Ramos (cell line): ENCODE results near the gene PKHD1.

ENCODE experiments used
- in situ Hi-C: fragments of 300-500 bp; cut with MboI; formaldehyde crosslinking; loops from one replicate; pipeline ENCODE4 v1.14.3; 2022; ENCODE audit warnings: low sequenced_read_pairs; ENCODE audit not compliant: unreplicated experiment

The PKHD1 gene

DNA sequence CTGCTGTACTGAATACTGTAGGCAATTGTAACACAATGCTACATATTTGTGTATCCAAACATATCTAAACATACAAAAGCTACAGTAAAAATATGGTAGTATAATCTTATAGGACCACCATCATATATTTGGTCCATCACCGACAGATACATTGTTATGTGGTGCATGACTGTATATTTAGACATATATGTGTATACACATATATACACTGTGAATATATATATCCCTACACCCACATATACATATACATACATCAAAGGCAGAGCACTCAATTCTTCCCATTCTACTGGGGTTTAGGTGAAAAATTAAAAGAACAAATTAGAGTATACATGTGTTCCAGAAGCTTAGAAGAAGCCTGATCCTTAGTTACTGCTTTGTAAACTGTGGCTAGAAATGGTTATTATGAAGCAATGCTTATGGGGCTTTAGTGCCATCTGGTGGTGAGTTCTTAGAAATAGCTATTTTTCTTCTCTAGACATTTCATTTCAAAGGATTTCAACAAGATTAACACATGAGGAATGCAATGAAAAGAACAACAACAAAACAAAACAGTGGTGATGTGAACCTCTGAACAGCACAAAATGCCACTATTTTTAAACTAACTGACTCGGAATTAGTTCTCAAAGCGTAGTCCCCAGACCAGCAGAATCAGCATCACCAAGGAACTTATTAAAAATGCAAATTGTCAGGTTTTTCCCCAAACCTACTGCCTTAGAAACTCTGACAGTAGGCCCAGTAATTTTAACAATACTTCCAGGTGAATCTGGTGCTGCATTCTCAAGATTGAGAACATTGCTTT is 38.0 kb downstream of the PKHD1 start:
- in situ Hi-C loops = loop anchor here (25.0 kb wide), 1 partner anchor 338 kb away; no protein-coding TSS in a partner anchor

DNA sequence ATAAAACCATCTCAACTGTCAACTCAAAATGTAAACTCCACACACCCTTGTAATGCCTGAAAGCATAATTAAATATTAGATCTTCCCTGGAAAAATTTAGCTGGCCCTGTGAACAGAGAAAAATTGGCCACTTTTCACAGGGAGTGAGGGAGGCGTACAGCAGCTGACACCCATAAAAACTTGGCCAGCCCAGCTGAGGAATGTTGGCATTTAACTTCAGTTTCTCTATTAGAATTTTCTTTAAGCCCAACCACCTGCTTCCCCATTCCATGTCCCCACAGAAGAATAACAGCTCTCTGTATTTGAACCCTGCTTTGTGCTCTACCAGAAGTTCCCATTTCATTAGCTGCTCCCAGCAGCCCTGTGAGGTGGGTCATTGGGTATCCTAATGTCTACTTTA is 41.0 kb downstream of the PKHD1 start:
- in situ Hi-C loops = no loop called here

DNA sequence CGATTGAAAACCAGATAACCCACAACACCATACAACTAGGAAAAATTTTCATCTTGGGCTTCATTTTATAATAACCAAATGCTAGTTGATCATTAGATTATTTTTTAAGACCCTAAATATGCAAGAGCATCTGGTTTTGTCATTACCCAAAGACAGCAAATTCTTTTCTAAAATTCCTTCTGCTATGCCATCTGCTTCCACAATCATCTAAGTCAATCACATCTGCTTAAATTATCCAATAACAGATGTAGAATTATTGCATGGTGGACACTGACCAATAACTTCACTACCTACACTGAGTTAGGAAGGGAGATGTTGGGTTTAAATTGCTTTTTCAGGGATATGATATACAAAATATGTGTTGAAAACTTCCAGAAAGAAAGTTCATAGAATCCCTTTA is 41.9 kb downstream of the PKHD1 start:
- in situ Hi-C loops = no loop called here

DNA sequence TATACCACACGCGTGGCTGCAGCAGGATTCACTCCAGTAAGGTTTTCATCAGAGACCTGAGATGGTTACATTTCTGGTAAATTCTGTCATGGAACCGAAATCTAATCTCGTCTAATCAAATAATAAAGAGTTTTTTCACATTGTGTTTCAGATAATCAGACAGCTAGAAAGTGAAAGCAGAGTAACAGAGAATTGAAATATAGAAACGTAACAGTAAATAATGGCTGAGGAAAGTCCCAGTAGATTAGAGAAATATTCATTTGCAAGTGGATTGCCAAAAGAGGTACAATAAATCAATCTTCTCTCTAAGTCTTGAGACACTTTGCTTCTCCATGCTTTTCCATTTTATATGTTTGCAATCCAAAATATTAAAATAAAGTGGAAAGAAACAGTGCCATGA is 42.4 kb downstream of the PKHD1 start:
- in situ Hi-C loops = no loop called here

DNA sequence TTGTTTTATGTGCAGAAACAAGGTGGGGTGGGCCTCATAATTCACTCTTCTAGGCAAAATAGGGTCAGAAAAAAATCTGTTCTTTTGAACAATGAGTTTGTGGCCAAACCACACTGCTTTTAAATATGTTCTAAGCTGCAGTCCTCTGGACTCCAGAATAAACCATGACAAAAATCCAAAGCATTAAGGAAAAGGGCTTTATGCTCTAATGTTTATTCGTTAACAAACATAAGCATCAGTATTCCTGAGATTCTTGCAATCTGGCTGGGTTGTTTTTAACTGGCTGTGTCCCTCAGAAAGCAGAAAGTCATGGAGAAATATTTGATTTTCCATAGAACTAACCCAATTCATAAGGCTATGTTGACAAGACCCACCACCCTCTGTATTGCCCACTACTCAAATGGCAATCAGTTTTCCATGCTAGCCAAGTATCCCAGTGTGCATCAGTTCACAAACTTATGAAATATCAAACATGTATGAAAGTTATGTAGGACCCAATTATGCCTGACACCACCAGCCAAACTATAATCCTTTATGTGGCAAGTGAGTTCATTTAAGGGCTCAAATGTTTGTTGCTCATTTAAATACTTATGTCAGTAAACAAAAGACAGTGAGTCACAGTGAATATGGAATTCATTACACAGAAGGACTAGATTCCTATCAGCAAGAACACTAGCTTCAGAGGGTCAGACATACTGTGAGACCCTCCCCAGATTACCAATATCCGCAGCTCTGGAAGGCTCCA is 45.1 kb downstream of the PKHD1 start:
- in situ Hi-C loops = no loop called here

DNA sequence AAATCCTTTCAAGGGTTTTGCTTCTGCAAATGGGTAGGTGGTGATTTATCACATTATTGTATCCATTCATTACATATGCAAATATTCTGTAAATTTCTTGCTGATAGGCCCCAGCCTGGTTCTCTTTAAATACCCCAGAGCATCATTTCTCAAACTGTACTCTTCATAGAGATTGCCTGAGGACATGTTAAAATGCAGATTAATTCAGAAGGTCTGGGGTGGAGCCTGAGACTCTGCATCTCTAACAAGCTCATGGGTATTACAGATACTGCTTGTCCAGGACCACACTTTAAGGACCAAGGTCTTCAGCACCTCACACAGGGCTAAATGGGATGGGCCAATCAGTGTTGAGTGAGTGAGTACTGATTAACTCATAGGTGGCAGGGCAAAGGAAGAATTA is 46.3 kb downstream of the PKHD1 start:
- in situ Hi-C loops = no loop called here

DNA sequence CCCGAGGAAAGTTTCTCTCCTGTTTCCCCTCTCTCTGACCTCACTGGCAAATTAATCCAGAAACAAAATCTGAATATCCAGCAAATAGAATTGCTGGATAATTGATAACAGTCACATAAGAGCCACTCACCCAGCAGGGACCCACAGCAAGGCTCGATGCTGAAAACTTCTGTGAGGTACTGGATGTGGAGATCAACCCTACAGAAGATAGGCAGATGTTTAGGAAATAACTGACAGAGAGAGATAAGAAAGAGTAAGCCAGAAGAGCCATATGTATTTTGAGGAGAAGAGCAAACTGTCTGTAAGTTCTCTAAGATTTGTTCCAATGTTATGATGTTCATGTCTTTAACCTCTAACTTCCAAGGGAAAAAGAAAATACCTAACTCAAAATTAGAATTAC is 59.7 kb downstream of the PKHD1 start:
- in situ Hi-C loops = no loop called here

DNA sequence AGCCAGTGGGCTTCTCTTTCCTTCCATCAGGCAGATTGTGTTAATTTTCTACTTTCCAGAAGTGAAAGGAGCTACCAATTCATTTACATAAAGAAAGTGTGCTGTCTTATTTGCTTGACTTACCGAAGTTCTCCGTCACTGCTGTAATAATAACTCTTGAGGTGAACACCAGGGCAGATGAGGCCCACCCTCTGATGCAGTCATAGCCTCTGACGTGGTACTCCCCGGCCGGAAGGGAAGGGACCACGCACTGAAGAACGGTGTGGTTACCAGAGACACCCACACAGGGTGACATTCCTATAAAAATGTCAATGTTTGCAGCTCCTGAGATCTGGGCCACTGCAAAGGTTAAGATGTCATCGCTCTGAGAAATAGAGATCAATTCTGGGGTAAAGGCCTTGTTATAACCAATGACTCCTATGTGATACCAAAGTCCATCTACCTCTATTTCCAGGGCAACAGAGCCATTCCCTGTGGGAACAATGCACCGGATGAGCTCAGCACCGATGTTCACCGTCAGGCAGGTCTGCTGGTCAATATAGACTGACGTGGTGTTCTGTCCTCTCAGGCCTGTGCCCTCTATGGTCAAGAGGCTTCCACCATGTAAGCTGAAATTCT is 62.9 kb downstream of the PKHD1 start:
- in situ Hi-C loops = loop anchor here (25.0 kb wide), 1 partner anchor 1212 kb away; the partner anchor contains the start of gene TFAP2B

DNA sequence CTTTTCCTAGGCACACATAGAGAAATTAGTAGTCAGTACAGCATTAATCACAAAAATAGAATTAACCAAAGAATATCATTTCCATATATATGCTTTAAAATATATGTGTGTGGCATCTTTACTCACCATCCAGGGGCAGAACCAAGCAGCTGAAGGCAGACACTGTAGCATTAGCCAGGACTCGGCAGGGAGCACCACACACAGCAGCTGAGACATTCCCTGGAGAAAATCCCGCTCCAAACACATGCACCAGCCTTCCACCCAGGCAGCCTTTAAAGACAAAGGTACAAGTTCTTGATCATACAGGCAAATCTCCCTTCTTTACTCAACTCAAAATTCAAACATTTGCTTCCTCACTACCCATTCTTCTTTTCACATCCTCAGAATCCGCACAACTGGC is 64.7 kb downstream of the PKHD1 start:
- in situ Hi-C loops = loop anchor here (25.0 kb wide), 1 partner anchor 1210 kb away; the partner anchor contains the start of gene TFAP2B

DNA sequence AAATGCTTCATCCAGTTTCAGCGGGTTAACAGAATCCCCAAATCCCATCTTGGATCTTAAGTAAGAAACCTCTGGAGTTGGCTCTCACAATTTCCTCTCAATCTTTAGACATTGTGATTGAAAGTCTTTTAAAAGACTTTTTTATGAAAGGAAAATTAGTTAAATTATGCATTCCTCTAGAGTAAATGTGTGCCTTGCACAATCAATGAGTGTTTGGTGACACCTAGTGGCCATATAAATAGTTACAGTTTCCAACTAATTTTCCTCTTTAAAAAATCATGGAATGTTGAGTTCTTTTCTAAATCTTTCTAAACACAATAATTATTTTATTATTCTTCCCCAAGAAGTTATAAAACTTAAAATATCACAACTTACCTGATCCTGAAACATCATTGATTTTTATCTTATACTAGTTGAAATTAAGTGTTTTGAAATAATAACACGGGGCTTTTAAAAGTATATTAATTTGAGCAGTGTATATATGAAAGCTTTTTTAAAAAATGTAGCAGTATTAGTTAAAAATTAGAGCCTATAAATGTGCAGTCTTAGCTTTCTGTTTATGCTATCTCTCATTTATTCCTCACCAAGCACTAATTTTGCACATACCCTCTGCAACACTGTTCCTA is 66.4 kb downstream of the PKHD1 start:
- in situ Hi-C loops = loop anchor here (25.0 kb wide), 1 partner anchor 1209 kb away; the partner anchor contains the start of gene TFAP2B

DNA sequence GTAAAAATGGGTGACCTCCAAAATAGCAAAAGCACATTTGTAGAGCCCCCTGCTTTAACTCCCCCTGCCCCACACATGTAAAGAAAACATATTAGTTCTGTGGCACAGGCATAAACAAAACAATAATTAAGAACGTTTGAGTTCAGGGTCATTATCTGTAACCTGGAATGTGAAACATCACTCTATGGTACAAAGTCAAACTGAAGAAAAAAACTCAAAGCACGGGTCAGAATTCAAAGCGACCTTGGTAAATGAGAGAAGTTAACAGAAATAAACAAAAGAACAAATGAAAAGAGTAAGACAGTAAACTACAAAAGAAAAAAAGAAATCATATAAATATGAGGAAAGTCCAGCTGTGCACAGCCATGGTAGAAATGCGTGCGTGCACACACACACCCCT is 67.5 kb downstream of the PKHD1 start:
- in situ Hi-C loops = loop anchor here (25.0 kb wide), 1 partner anchor 1208 kb away; the partner anchor contains the start of gene TFAP2B

DNA sequence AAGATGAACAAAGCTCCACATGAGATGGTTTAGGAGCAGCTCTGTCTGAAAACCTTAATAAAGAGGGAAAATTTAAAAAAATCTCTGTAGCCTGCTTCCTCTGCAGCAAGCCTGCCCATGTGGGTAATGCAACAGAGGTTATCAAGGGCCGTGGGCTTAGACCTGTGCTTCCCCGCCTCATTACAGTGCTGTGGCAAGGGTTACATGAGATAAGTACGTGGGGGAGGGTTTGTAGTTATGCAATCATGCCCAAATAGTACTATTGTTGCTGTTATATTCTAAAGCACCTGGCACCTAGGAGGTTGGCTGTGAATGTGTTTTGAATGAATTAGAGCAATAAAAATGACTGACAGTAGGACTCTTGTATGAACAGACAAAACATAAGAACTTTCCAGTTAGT is 68.3 kb downstream of the PKHD1 start:
- in situ Hi-C loops = loop anchor here (25.0 kb wide), 1 partner anchor 1207 kb away; the partner anchor contains the start of gene TFAP2B

DNA sequence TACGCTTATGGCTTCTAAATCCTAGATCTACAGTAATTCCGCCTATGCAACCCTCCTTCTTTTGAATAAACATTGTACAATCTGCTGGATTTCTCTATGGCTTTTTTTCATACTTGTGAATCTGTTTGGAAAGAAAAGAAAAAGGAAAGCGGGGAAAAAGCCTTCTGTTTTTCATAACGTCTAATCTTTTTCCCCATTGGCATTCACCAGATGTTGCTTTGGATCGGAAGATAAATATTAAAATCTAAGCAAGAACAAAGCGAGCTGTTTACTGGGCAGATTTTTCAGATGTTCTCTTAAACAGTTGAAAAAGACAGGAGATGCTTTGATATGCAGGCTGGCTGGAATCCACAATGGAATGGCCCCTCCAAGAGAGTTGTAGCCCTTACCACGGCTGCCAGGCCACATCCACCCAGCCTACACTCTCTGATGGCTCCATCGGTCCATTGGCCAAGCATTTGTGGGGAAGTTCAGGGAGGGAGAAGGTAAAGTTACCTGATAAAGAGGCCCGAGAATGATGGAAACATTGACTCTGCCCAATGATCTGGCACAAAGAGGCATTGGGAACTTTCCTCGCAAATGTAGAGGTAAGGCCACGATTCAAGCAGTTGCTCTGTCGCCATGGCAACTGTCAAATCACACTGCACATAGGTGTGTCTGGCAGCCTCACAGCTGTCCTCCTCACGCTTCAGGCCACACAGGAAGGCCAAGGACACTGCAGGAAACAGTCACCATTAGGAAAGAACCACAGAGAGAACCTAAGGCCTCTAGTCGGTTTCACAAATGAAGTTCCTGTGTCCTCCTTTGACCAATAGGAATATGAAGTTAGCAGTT is 70.3 kb downstream of the PKHD1 start:
- in situ Hi-C loops = loop anchor here (25.0 kb wide), 1 partner anchor 1205 kb away; the partner anchor contains the start of gene TFAP2B

DNA sequence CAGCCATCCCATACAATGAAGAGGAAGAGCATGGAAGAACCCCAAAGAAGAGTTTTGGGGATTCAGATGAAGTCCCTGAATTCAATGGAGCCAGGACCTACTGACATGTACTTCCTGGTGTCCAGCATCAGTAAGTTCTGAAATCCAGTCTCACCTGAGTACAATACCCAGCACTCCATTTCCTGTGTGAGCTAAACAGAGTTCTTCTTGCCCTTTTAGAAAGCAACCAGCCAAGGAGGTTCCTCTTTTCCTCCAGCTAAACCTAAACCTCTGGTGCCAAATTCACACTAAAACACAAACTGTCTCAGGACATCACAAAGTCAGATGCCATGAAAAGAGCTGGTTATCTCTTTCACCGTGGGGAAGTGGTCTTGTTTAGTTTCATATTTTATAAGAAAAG is 71.5 kb downstream of the PKHD1 start:
- in situ Hi-C loops = loop anchor here (25.0 kb wide), 1 partner anchor 1204 kb away; the partner anchor contains the start of gene TFAP2B

DNA sequence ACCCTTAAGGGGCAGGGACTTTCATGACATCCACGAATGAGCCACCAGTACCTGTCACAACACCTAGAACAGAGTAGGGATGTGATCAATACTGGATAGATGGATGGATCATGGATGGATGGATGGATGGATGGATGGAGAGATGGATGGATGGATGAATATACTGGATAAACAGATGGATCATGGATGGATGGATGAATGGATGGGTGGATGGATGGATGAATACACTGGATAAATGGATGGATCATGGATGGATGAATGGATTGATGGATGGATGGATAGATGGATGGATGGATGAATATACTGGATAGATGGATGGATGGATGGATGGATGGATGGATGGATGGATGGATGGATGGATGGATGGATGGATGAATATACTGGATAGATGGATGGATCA is 73.0 kb downstream of the PKHD1 start:
- in situ Hi-C loops = loop anchor here (25.0 kb wide), 1 partner anchor 1202 kb away; the partner anchor contains the start of gene TFAP2B

DNA sequence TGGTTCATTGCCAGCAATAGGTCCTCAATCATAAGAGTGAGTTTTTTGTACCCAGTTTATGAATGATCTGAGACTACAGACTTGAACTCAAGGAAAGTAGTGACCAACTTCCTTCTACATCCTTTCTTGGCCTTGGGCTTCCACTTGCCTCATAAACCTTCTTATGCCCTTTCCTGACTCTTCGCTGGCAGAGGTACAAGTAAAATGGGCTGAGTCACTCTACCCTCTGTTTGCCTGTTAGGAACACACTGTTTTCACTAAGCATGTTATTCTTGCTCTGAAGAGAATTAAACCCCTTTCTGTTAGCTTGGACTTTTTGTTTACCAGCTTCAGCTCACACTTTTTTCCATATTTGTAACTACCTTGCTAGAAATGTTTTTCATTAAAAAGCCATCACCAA is 74.4 kb downstream of the PKHD1 start:
- in situ Hi-C loops = loop anchor here (25.0 kb wide), 1 partner anchor 1201 kb away; the partner anchor contains the start of gene TFAP2B

DNA sequence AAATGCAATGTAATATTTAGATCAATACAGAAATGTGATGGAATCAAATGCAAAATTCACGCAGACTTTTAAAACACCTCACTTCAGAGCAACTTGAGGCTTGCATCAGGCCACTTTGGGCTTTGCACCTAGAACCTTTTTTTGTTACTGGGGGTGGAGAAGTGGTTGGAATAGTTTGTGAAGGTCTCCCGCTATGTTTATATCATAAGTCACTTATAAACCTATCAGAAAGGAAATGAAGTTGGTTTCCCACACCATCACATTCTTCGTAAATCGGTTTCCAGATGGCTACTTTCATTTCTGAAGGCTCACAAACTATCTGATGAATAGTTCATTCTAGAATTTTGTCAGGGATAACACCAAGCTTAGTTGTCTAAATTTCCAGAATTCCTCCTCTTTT is 74.8 kb downstream of the PKHD1 start:
- in situ Hi-C loops = loop anchor here (25.0 kb wide), 1 partner anchor 1200 kb away; the partner anchor contains the start of gene TFAP2B

DNA sequence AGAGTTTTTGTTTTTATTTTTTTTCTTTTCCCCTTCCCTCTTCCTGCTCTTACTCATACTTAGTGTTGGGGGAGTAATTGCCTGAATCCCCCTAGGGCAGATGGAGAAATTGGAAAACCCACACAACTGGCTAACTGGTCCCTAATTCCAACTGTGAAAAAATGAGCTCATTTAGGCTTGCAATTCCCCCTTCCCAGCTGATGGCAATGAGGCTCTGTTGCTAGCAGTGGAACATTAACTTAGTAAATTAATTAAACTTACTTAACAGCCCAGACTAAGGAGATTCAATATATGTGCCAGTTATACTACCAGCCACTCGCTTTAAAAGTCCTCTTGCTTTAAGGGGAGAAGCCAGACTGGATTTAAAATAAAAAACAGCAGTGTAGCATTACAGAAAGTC is 76.6 kb downstream of the PKHD1 start:
- in situ Hi-C loops = loop anchor here (25.0 kb wide), 1 partner anchor 1199 kb away; the partner anchor contains the start of gene TFAP2B

DNA sequence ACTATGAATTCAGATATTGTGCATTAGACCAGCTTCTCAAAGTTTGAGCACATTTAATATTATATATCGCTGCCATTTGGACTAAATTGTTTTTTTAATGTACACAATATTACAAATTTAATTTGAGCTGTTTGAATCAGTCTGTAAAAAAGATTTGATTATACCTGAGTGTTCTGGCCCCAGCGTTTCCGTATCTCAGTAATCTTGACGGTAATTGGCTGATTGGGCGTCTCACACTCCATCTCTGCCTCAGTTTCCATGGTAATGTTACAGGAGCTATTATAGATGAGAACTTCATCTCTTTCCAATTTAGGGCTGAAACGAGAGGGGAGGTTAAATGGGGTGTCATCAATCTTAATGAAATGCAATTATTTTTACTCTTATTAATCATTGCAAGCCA is 77.3 kb downstream of the PKHD1 start:
- in situ Hi-C loops = loop anchor here (25.0 kb wide), 1 partner anchor 1198 kb away; the partner anchor contains the start of gene TFAP2B
